Measurements from ENCODE around the gene CRYBG3.

CRYBG3 gene

GRCh38 chr3:97960993-97961766 lies 139.4 kb downstream of the CRYBG3 start:
- Histone ChIP-seq H3K4me1 (ENCODE audit: control insufficient read depth, low read depth, low read length) (no peaks in the 10 kb centered on the region), H3K9ac (ENCODE audit: low read length) (no peak overlapping the region), H3K4me3 (ENCODE audit: low read length) (no peak overlapping the region), H3K36me3 (ENCODE audit: control insufficient read depth, low read depth, low read length) (no peaks in the 10 kb centered on the region), H3K27ac (ENCODE audit: low read length) (no peak overlapping the region), H3K27me3 (ENCODE audit: control insufficient read depth, insufficient read depth, low read length) (no peaks in the 10 kb centered on the region), H3K9me3 (ENCODE audit: control insufficient read depth, low read depth, low read length) (no peaks in the 10 kb centered on the region)

- H3K9me3 ChIP-seq (ENCODE audit: control insufficient read depth, low read depth, low read length), result no peaks in the 10 kb centered on the region
- H3K27ac ChIP-seq (ENCODE audit: low read length), result no peak overlapping the region
- no peak overlapping the region for H3K9ac ChIP-seq (ENCODE audit: low read length)
- peaks cover 12% of the 10 kb centered on the region for H3K27me3 ChIP-seq (ENCODE audit: control insufficient read depth, insufficient read depth, low read length)
- H3K4me3 ChIP-seq (ENCODE audit: low read length), result no peak overlapping the region
- no peaks in the 10 kb centered on the region for H3K4me1 ChIP-seq (ENCODE audit: control insufficient read depth, low read depth, low read length)
- no peaks in the 10 kb centered on the region for H3K36me3 ChIP-seq (ENCODE audit: control insufficient read depth, low read depth, low read length)
Observed at GRCh38 chr3:97967966-97968365, 146.2 kb downstream of the CRYBG3 start.

- Histone ChIP-seq H3K9ac (ENCODE audit: low read length) (no peak overlapping the region), H3K27me3 (ENCODE audit: control insufficient read depth, insufficient read depth, low read length) (peaks cover 16% of the 10 kb centered on the region), H3K27ac (ENCODE audit: low read length) (no peak overlapping the region), H3K36me3 (ENCODE audit: control insufficient read depth, low read depth, low read length) (no peaks in the 10 kb centered on the region), H3K9me3 (ENCODE audit: control insufficient read depth, low read depth, low read length) (no peaks in the 10 kb centered on the region), H3K4me1 (ENCODE audit: control insufficient read depth, low read depth, low read length) (no peaks in the 10 kb centered on the region), H3K4me3 (ENCODE audit: low read length) (no peak overlapping the region)
Observed at GRCh38 chr3:97968376-97968775, 146.6 kb downstream of the CRYBG3 start.

GRCh38 chr3:97969541-97969940 lies 147.7 kb downstream of the CRYBG3 start:
- Histone ChIP-seq H3K4me1 (ENCODE audit: control insufficient read depth, low read depth, low read length) (no peaks in the 10 kb centered on the region), H3K9ac (ENCODE audit: low read length) (no peak overlapping the region), H3K27ac (ENCODE audit: low read length) (no peak overlapping the region), H3K36me3 (ENCODE audit: control insufficient read depth, low read depth, low read length) (no peaks in the 10 kb centered on the region), H3K9me3 (ENCODE audit: control insufficient read depth, low read depth, low read length) (no peaks in the 10 kb centered on the region), H3K4me3 (ENCODE audit: low read length) (no peak overlapping the region), H3K27me3 (ENCODE audit: control insufficient read depth, insufficient read depth, low read length) (peaks cover 22% of the 10 kb centered on the region)

GRCh38 chr3:97970156-97970555 lies 148.3 kb downstream of the CRYBG3 start:
- H3K4me1 ChIP-seq (ENCODE audit: control insufficient read depth, low read depth, low read length), result no peaks in the 10 kb centered on the region
- H3K27ac ChIP-seq (ENCODE audit: low read length), result no peak overlapping the region
- H3K9ac ChIP-seq (ENCODE audit: low read length), result no peak overlapping the region
- H3K36me3 ChIP-seq (ENCODE audit: control insufficient read depth, low read depth, low read length), result no peaks in the 10 kb centered on the region
- no peak overlapping the region for H3K4me3 ChIP-seq (ENCODE audit: low read length)
- H3K9me3 ChIP-seq (ENCODE audit: control insufficient read depth, low read depth, low read length), result no peaks in the 10 kb centered on the region
- peaks cover 22% of the 10 kb centered on the region for H3K27me3 ChIP-seq (ENCODE audit: control insufficient read depth, insufficient read depth, low read length)

- Histone ChIP-seq H3K9me3 (ENCODE audit: control insufficient read depth, low read depth, low read length) (no peaks in the 10 kb centered on the region), H3K27me3 (ENCODE audit: control insufficient read depth, insufficient read depth, low read length) (peaks cover 22% of the 10 kb centered on the region), H3K4me1 (ENCODE audit: control insufficient read depth, low read depth, low read length) (no peaks in the 10 kb centered on the region), H3K9ac (ENCODE audit: low read length) (peak overlapping the region; percentile 26), H3K27ac (ENCODE audit: low read length) (no peak overlapping the region), H3K36me3 (ENCODE audit: control insufficient read depth, low read depth, low read length) (no peaks in the 10 kb centered on the region), H3K4me3 (ENCODE audit: low read length) (peak overlapping the region; percentile 52)
Observed at GRCh38 chr3:97970956-97971620, 149.3 kb downstream of the CRYBG3 start.

GRCh38 chr3:97971679-97972567 lies 150.1 kb downstream of the CRYBG3 start, which contains the start of gene RIOX2:
Gene RIOX2 (minus strand): TSS chr3:97972431. CDS start chr3:97967593, 4,838 bp downstream.
- Histone ChIP-seq H3K27ac (ENCODE audit: low read length) (no peak within 1 kb of the TSS), H3K9ac (ENCODE audit: low read length) (peak within 1 kb of the TSS; percentile 26), H3K27me3 (ENCODE audit: control insufficient read depth, insufficient read depth, low read length) (peaks cover 22% of the 10 kb centered on the region), H3K36me3 (ENCODE audit: control insufficient read depth, low read depth, low read length) (no peaks in the 10 kb centered on the region), H3K9me3 (ENCODE audit: control insufficient read depth, low read depth, low read length) (no peaks in the 10 kb centered on the region), H3K4me3 (ENCODE audit: low read length) (peak within 1 kb of the TSS; percentile 52), H3K4me1 (ENCODE audit: control insufficient read depth, low read depth, low read length) (no peaks in the 10 kb centered on the region)

GRCh38 chr3:97972976-97973375 lies 151.2 kb downstream of the CRYBG3 start:
- Histone ChIP-seq H3K9me3 (ENCODE audit: control insufficient read depth, low read depth, low read length) (no peaks in the 10 kb centered on the region), H3K4me1 (ENCODE audit: control insufficient read depth, low read depth, low read length) (no peaks in the 10 kb centered on the region), H3K27me3 (ENCODE audit: control insufficient read depth, insufficient read depth, low read length) (peaks cover 22% of the 10 kb centered on the region), H3K36me3 (ENCODE audit: control insufficient read depth, low read depth, low read length) (no peaks in the 10 kb centered on the region), H3K27ac (ENCODE audit: low read length) (no peak overlapping the region), H3K4me3 (ENCODE audit: low read length) (no peak overlapping the region), H3K9ac (ENCODE audit: low read length) (no peak overlapping the region)

- H3K36me3 ChIP-seq (ENCODE audit: control insufficient read depth, low read depth, low read length), result no peaks in the 10 kb centered on the region
Observed at GRCh38 chr3:97974996-97975395, 153.2 kb downstream of the CRYBG3 start.

GRCh38 chr3:97975466-97975865 lies 153.7 kb downstream of the CRYBG3 start:
- Histone ChIP-seq H3K27me3 (ENCODE audit: control insufficient read depth, insufficient read depth, low read length) (peaks cover 22% of the 10 kb centered on the region), H3K4me3 (ENCODE audit: low read length) (no peak overlapping the region), H3K9me3 (ENCODE audit: control insufficient read depth, low read depth, low read length) (no peaks in the 10 kb centered on the region), H3K36me3 (ENCODE audit: control insufficient read depth, low read depth, low read length) (no peaks in the 10 kb centered on the region), H3K27ac (ENCODE audit: low read length) (no peak overlapping the region), H3K4me1 (ENCODE audit: control insufficient read depth, low read depth, low read length) (peaks cover 5% of the 10 kb centered on the region), H3K9ac (ENCODE audit: low read length) (no peak overlapping the region)

More at GRCh38 chr3:97974996-97975395, 153.2 kb downstream of the CRYBG3 start:
- Histone ChIP-seq H3K27me3 (ENCODE audit: control insufficient read depth, insufficient read depth, low read length) (peaks cover 22% of the 10 kb centered on the region), H3K4me1 (ENCODE audit: control insufficient read depth, low read depth, low read length) (peaks cover 5% of the 10 kb centered on the region), H3K9me3 (ENCODE audit: control insufficient read depth, low read depth, low read length) (no peaks in the 10 kb centered on the region), H3K27ac (ENCODE audit: low read length) (no peak overlapping the region), H3K9ac (ENCODE audit: low read length) (no peak overlapping the region), H3K4me3 (ENCODE audit: low read length) (no peak overlapping the region)

GRCh38 chr3:97979610-97980009 lies 157.8 kb downstream of the CRYBG3 start:
- Histone ChIP-seq H3K36me3 (ENCODE audit: control insufficient read depth, low read depth, low read length) (no peaks in the 10 kb centered on the region), H3K27ac (ENCODE audit: low read length) (no peak overlapping the region), H3K9me3 (ENCODE audit: control insufficient read depth, low read depth, low read length) (no peaks in the 10 kb centered on the region)

More at GRCh38 chr3:97979610-97980009, 157.8 kb downstream of the CRYBG3 start:
- Histone ChIP-seq H3K9ac (ENCODE audit: low read length) (no peak overlapping the region), H3K27me3 (ENCODE audit: control insufficient read depth, insufficient read depth, low read length) (no peaks in the 10 kb centered on the region), H3K4me1 (ENCODE audit: control insufficient read depth, low read depth, low read length) (peaks cover 5% of the 10 kb centered on the region), H3K4me3 (ENCODE audit: low read length) (no peak overlapping the region)

Data from iPS-18a (cell line).